ENCODE measurements around the gene FAIM2. TPM values are rescaled to one million over a fixed set of nuclear protein-coding genes. Genes with fewer than 3 reads are reported as not detected.

Gene FAIM2
- total and polyA plus RNA-seq, 2 donors (not counting 3 experiments of a cell fraction or from before 2014, with no cell fraction given): 0.01 TPM; not detected in 1

DNA sequence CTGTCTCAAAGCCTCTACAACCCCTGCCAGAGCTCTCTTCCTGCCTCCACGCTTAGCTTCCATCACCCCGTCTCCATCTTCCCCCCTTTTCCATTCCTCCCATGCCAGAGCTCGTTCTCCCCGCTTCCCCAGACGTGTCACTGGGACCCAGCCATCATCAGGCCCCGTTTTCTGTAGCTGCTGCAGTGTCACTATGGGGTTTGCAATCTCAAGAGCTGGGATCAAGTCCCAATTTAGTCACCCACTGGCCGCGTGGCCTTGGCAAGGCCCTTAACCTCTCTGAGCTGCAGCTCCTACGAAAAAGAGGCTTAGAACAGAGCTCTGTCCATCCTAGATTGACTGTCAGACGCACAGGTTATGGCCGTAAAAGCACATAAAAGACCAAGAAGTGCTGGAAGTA is 901 bp upstream of the FAIM2 start:
- no TSS peak for BruUV-seq (replicated peaks)
- no peak overlapping the region for H3K9ac ChIP-seq (replicated peaks; ENCODE audit: extremely low read depth, insufficient read depth, low read length)
- ChIA-PET POLR2A (no interaction called here), CTCF (no interaction called here)
- dilution Hi-C loops (cut with MboI; ENCODE audit: extremely low pct_ligation_motif_present, low sequenced_read_pairs) (no loop called here), intact Hi-C loops (cut with micrococcal nuclease) (no loop called here)
- TF ChIP-seq, protein P1, sequence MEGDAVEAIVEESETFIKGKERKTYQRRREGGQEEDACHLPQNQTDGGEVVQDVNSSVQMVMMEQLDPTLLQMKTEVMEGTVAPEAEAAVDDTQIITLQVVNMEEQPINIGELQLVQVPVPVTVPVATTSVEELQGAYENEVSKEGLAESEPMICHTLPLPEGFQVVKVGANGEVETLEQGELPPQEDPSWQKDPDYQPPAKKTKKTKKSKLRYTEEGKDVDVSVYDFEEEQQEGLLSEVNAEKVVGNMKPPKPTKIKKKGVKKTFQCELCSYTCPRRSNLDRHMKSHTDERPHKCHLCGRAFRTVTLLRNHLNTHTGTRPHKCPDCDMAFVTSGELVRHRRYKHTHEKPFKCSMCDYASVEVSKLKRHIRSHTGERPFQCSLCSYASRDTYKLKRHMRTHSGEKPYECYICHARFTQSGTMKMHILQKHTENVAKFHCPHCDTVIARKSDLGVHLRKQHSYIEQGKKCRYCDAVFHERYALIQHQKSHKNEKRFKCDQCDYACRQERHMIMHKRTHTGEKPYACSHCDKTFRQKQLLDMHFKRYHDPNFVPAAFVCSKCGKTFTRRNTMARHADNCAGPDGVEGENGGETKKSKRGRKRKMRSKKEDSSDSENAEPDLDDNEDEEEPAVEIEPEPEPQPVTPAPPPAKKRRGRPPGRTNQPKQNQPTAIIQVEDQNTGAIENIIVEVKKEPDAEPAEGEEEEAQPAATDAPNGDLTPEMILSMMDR (IDR thresholded peaks at IDR 0.05; ENCODE audit: extremely low read depth in 1 of 2, insufficient read depth in 1 of 2, low read depth in 1 of 2, low read length in 2 of 2): no peak
- TF ChIP-seq POLR2A (IDR thresholded peaks at IDR 0.05; ENCODE audit: low read depth, low read length) (no peak), JUN (IDR thresholded peaks at IDR 0.05; ENCODE audit: borderline replicate concordance, insufficient read depth, insufficient read length, low read depth) (no peak), MYC (IDR thresholded peaks at IDR 0.05; ENCODE audit: low read depth, low read length) (no peak), FOS (IDR thresholded peaks at IDR 0.05; ENCODE audit: borderline replicate concordance, insufficient read depth, low read length) (no peak), EZH2 (IDR thresholded peaks at IDR 0.05; ENCODE audit: borderline replicate concordance, low read depth, low read length, severe bottlenecking) (no peak), GATA2 (IDR thresholded peaks at IDR 0.05; ENCODE audit: insufficient read depth, insufficient read length, low read depth, low read length) (no peak), POLR2AphosphoS5 (IDR thresholded peaks at IDR 0.05; ENCODE audit: insufficient read depth, low read depth, low read length) (no peak)
- TF ChIP-seq, protein P2, sequence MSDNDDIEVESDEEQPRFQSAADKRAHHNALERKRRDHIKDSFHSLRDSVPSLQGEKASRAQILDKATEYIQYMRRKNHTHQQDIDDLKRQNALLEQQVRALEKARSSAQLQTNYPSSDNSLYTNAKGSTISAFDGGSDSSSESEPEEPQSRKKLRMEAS (IDR thresholded peaks at IDR 0.05; ENCODE audit: insufficient read depth, insufficient read length): no peak
- H4K20me1 ChIP-seq (replicated peaks; ENCODE audit: control insufficient read depth, extremely low read depth, insufficient read depth, low read length): no peaks in the 10 kb centered on the region
- no peak overlapping the region for H3K4me2 ChIP-seq (ENCODE audit: insufficient read depth, low read length)
- FAIRE-seq (no peak), DNase-seq (ENCODE audit: low read depth, low spot score) (no peak)
- no peaks in the 10 kb centered on the region for H3K79me2 ChIP-seq (ENCODE audit: control insufficient read depth, insufficient read depth, low read length)
- H3K9me1 ChIP-seq (replicated peaks; ENCODE audit: control insufficient read depth, extremely low read depth, insufficient read depth, low read length): no peaks in the 10 kb centered on the region
- H3K9me3 ChIP-seq (replicated peaks; ENCODE audit: control insufficient read depth, insufficient read depth, low read length): no peaks in the 10 kb centered on the region
- no peak overlapping the region for H2AFZ ChIP-seq (ENCODE audit: low read depth, low read length)
- H3K4me1 ChIP-seq (ENCODE audit: control insufficient read depth, extremely low read depth, insufficient read depth, low read length): peaks cover 3% of the 10 kb centered on the region
- H3K4me3 ChIP-seq (replicated peaks in 1 of 3; ENCODE audit: insufficient read depth in 1 of 3, low read depth in 1 of 3, low read length in 3 of 3): no peak overlapping the region
- H3K27ac ChIP-seq (ENCODE audit: insufficient read depth, low read depth, low read length): no peak overlapping the region
- H3K27me3 ChIP-seq (ENCODE audit: control insufficient read depth in 2 of 2, insufficient read depth in 2 of 2, low read length in 2 of 2): peaks cover 0 to 2% of the 10 kb centered on the region in 2 experiments
- no peaks in the 10 kb centered on the region for H3K36me3 ChIP-seq (ENCODE audit: control insufficient read depth in 2 of 2, extremely low read depth in 1 of 2, insufficient read depth in 2 of 2, low read length in 2 of 2)
